ENCODE results near the gene VASH2.
"Not testable (repeated sequence)": the region's sequence is repeated elsewhere in the genome, so short reads cannot be mapped to it uniquely, and the experiment has no call there.

VASH2 gene

GRCh38 chr1:213027024-213027423, 76.7 kb downstream of the VASH2 start:
- H3K9me3 ChIP-seq (ENCODE audit: control insufficient read depth, insufficient read depth, low read length); H3K4me3 ChIP-seq (ENCODE audit: low read length); H3K27me3 ChIP-seq (ENCODE audit: control insufficient read depth, insufficient read depth, low read length); H3K27ac ChIP-seq (ENCODE audit: low read length); H3K4me1 ChIP-seq (ENCODE audit: control insufficient read depth, insufficient read depth, low read length); DNase-seq (ENCODE audit: low read depth, low spot score); H3K36me3 ChIP-seq (ENCODE audit: control insufficient read depth, insufficient read depth, low read length): not testable (repeated sequence)
- no CpG with 5 or more reads among the region's 3 CpGs for WGBS (ENCODE audit: insufficient coverage, insufficient read length)

GRCh38 chr1:213032651-213033050, 82.3 kb downstream of the VASH2 start:
- Histone ChIP-seq H3K36me3 (ENCODE audit: control insufficient read depth, insufficient read depth, low read length) (no peaks in the 10 kb centered on the region), H3K9me3 (ENCODE audit: control insufficient read depth, insufficient read depth, low read length) (no peaks in the 10 kb centered on the region), H3K4me3 (ENCODE audit: low read length) (no peak overlapping the region), H3K27ac (ENCODE audit: low read length) (no peak overlapping the region), H3K27me3 (ENCODE audit: control insufficient read depth, insufficient read depth, low read length) (no peaks in the 10 kb centered on the region), H3K4me1 (ENCODE audit: control insufficient read depth, insufficient read depth, low read length) (no peaks in the 10 kb centered on the region)
- no peak for DNase-seq (ENCODE audit: low read depth, low spot score)

- WGBS (ENCODE audit: insufficient coverage, insufficient read length) = no CpG with 5 or more reads among the region's 1 CpG
- DNase-seq (ENCODE audit: low read depth, low spot score) = no peak
- Histone ChIP-seq H3K9me3 (ENCODE audit: control insufficient read depth, insufficient read depth, low read length) (no peaks in the 10 kb centered on the region), H3K4me1 (ENCODE audit: control insufficient read depth, insufficient read depth, low read length) (no peaks in the 10 kb centered on the region), H3K27me3 (ENCODE audit: control insufficient read depth, insufficient read depth, low read length) (no peaks in the 10 kb centered on the region), H3K36me3 (ENCODE audit: control insufficient read depth, insufficient read depth, low read length) (no peaks in the 10 kb centered on the region), H3K4me3 (ENCODE audit: low read length) (no peak overlapping the region), H3K27ac (ENCODE audit: low read length) (no peak overlapping the region)
These were observed 84.4 kb downstream of the VASH2 start for GRCh38 chr1:213034713-213035112.

DNA sequence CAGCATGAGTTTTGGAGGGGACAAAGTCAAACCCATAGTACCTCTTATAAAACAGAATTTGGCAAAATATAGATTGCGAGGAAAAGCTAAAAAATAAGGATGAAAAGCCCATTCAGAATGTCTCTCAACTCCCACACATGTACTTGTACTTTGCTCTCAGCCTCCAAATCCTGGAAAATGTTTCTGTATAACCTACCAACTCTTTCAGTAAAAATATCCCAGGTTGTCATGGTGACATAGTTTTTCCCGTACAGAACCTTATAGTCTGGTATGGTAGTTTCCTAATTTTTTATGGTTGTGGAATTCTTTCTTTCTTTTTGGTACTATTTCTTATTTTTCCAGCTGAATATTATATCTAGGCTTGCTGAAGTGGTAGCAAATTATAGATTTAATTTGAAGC, 85.2 kb downstream of the VASH2 start:
- Histone ChIP-seq H3K9me3 (ENCODE audit: control insufficient read depth, insufficient read depth, low read length) (no peaks in the 10 kb centered on the region), H3K4me3 (ENCODE audit: low read length) (no peak overlapping the region), H3K27ac (ENCODE audit: low read length) (no peak overlapping the region), H3K27me3 (ENCODE audit: control insufficient read depth, insufficient read depth, low read length) (no peaks in the 10 kb centered on the region), H3K36me3 (ENCODE audit: control insufficient read depth, insufficient read depth, low read length) (no peaks in the 10 kb centered on the region), H3K4me1 (ENCODE audit: control insufficient read depth, insufficient read depth, low read length) (no peaks in the 10 kb centered on the region)
- no peak for DNase-seq (ENCODE audit: low read depth, low spot score)
- no CpG with 5 or more reads among the region's 2 CpGs for WGBS (ENCODE audit: insufficient coverage, insufficient read length)

All from iPS DF 6.9 (cell line).